DOHH2 (cell line): ENCODE measurements around the gene NCOA4.

Experiments used
- H3F3A ChIP-seq: fragments of 200-600 bp; sonication (generic), shearing (Covaris generic); 2 replicates; pipeline ENCODE4 v1.6.0; 2016; ENCODE audit warnings: antibody characterized with exemption, mild to moderate bottlenecking; ENCODE audit not compliant: control insufficient read depth, insufficient read depth
- H3K27ac ChIP-seq: fragments of 200-600 bp; sonication (generic); 2 replicates; pipeline ENCODE4 v1.5.1; 2014; ENCODE audit warnings: low read depth, mild to moderate bottlenecking, low read length, moderate library complexity
- H3K27me3 ChIP-seq: fragments of 200-600 bp; sonication (generic); 2 replicates; pipeline ENCODE4 v1.6.1; 2014; ENCODE audit warnings: mild to moderate bottlenecking, low read length, mixed read lengths; ENCODE audit not compliant: control insufficient read depth
- H3K36me3 ChIP-seq: fragments of 200-600 bp; sonication (generic); 2 replicates; pipeline ENCODE4 v1.6.1; 2014; ENCODE audit warnings: mild to moderate bottlenecking, low read length, moderate library complexity, mixed read lengths; ENCODE audit not compliant: control insufficient read depth
- H3K4me1 ChIP-seq: fragments of 200-600 bp; sonication (generic); 2 replicates; pipeline ENCODE4 v1.6.1; 2014; ENCODE audit warnings: mild to moderate bottlenecking, low read length, mixed read lengths; ENCODE audit not compliant: control insufficient read depth
- H3K4me2 ChIP-seq: fragments of 200-600 bp; sonication (generic); 2 replicates; pipeline ENCODE4 v1.6.0; 2014; ENCODE audit warnings: mild to moderate bottlenecking, low read length, moderate library complexity
- H3K4me3 ChIP-seq: fragments of 200-600 bp; sonication (generic); 2 replicates; pipeline ENCODE4 v1.5.1; 2014; ENCODE audit warnings: mild to moderate bottlenecking, low read length, mixed read lengths
- H3K79me2 ChIP-seq: fragments of 200-600 bp; sonication (generic); 2 replicates; pipeline ENCODE4 v1.6.1; 2014; ENCODE audit warnings: mild to moderate bottlenecking, low read length, mixed read lengths; ENCODE audit not compliant: control insufficient read depth
- H3K9me2 ChIP-seq: fragments of 200-600 bp; sonication (generic); replicated peaks from 2 replicates; pipeline ENCODE4 v1.6.1; 2014; ENCODE audit warnings: mild to moderate bottlenecking, low read length, mixed read lengths; ENCODE audit not compliant: control insufficient read depth
- H3K9me3 ChIP-seq: fragments of 200-600 bp; sonication (generic); 2 replicates; pipeline ENCODE4 v1.6.1; 2014; ENCODE audit warnings: antibody characterized with exemption, low read length, mixed read lengths; ENCODE audit not compliant: control insufficient read depth, insufficient read depth
- H4K20me1 ChIP-seq: fragments of 200-600 bp; sonication (generic); 2 replicates; pipeline ENCODE4 v1.6.0; 2014; ENCODE audit warnings: low read depth, mild to moderate bottlenecking, antibody characterized with exemption, low read length, moderate library complexity; ENCODE audit not compliant: control insufficient read depth, insufficient read depth
- EZH2phosphoT487 ChIP-seq: fragments of 200-600 bp; sonication (generic); IDR thresholded peaks from 2 replicates; pipeline ENCODE4 v1.6.1; 2017; ENCODE audit warnings: borderline replicate concordance, mild to moderate bottlenecking, antibody characterized with exemption, low read length, moderate library complexity, mixed read lengths
- TF ChIP-seq, protein P1 (sequence below): fragments of 200-600 bp; sonication (generic); IDR thresholded peaks from one replicate; pipeline ENCODE4 v1.5.1; 2014; ENCODE audit warnings: antibody characterized with exemption, mild to moderate bottlenecking, low read depth, low read length; ENCODE audit not compliant: poor library complexity, severe bottlenecking

NCOA4 gene

DNA sequence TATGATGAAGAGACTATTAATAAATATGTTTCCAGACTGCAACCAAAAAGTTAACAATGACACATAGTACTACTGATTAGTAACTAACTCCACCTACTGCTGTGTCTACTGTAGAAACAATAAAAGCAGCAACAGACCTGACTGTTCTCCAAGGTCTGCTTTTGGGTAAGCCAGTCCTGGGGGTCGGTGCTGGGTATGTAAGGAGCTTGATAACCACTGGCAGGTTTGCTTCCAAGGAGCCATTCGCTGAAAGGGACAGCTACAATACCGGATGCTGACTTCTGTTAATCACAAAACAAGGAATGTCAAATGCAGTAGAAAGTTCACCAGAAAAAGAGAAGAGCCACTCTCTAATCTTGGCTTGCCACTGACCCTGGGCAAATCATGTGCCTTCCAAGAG, 17.7 kb downstream of the NCOA4 start:
- H3K36me3 ChIP-seq, result peaks cover 93% of the 10 kb centered on the region
- H3F3A ChIP-seq, result peaks cover 11% of the 10 kb centered on the region
- TF ChIP-seq, protein P1, sequence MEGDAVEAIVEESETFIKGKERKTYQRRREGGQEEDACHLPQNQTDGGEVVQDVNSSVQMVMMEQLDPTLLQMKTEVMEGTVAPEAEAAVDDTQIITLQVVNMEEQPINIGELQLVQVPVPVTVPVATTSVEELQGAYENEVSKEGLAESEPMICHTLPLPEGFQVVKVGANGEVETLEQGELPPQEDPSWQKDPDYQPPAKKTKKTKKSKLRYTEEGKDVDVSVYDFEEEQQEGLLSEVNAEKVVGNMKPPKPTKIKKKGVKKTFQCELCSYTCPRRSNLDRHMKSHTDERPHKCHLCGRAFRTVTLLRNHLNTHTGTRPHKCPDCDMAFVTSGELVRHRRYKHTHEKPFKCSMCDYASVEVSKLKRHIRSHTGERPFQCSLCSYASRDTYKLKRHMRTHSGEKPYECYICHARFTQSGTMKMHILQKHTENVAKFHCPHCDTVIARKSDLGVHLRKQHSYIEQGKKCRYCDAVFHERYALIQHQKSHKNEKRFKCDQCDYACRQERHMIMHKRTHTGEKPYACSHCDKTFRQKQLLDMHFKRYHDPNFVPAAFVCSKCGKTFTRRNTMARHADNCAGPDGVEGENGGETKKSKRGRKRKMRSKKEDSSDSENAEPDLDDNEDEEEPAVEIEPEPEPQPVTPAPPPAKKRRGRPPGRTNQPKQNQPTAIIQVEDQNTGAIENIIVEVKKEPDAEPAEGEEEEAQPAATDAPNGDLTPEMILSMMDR, result no peak
- TF ChIP-seq EZH2phosphoT487, result no peak
- no peaks in the 10 kb centered on the region for H3K4me1 ChIP-seq
- peaks cover 11% of the 10 kb centered on the region for H4K20me1 ChIP-seq
- no peaks in the 10 kb centered on the region for H3K27me3 ChIP-seq
- no peaks in the 10 kb centered on the region for H3K9me2 ChIP-seq
- peaks cover 39% of the 10 kb centered on the region for H3K79me2 ChIP-seq
- no peak overlapping the region for H3K4me3 ChIP-seq
- no peaks in the 10 kb centered on the region for H3K9me3 ChIP-seq
- no peak overlapping the region for H3K4me2 ChIP-seq
- no peak overlapping the region for H3K27ac ChIP-seq

DNA sequence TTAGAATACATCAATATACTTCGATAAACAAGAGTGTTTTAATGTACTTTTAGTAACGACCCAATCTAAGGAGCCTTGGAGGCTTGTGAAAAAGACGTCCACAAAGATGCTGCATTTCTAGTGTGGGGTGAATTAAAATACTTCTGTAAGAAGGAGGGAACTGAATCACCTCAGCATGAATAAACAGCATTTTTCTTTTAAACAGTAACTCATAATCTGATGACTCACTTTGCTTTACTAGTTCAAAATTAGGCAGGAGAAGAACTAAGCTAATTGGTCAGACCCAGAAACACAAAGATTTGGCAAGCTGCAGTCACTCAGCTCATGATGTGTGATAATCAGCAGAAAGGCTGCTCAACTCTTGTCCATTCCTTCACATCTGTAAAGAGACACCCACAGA, 24.2 kb downstream of the NCOA4 start:
- Histone ChIP-seq H4K20me1 (no peaks in the 10 kb centered on the region), H3K4me3 (no peak overlapping the region), H3K4me1 (no peaks in the 10 kb centered on the region), H3K36me3 (peaks cover 99% of the 10 kb centered on the region), H3F3A (peaks cover 30% of the 10 kb centered on the region), H3K4me2 (no peak overlapping the region), H3K9me2 (no peaks in the 10 kb centered on the region), H3K79me2 (no peaks in the 10 kb centered on the region; the same call in 1 of the 2 replicates), H3K27ac (no peak overlapping the region), H3K27me3 (no peaks in the 10 kb centered on the region), H3K9me3 (no peaks in the 10 kb centered on the region)
- TF ChIP-seq, protein P1, result no peak
- no peak for TF ChIP-seq EZH2phosphoT487

DNA sequence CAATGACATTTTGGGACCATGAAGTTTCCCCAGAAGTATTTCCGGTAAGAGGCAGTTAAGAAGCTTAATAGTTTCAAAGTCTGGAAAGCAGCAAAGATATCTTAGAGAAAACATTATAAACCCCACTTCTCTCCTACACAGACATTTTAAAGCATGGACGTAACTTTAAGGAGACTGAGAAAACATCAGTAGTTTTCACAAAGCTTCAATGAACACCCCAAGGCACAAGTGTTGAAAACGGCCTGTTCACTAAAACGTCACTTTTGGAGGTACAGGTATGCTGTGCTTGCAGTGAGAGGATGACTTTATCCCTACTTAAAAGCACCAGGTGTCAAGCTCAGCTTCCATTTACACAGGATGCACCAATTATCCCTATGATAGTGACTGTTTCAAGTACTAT, 25.0 kb downstream of the NCOA4 start:
- Histone ChIP-seq H3K36me3 (peaks cover 99% of the 10 kb centered on the region), H3K9me2 (no peaks in the 10 kb centered on the region), H3K27ac (no peak overlapping the region), H3F3A (peaks cover 32% of the 10 kb centered on the region), H3K9me3 (no peaks in the 10 kb centered on the region), H3K79me2 (no peaks in the 10 kb centered on the region; the same call in 1 of the 2 replicates), H4K20me1 (no peaks in the 10 kb centered on the region), H3K4me1 (no peaks in the 10 kb centered on the region), H3K27me3 (no peaks in the 10 kb centered on the region), H3K4me2 (no peak overlapping the region), H3K4me3 (no peak overlapping the region)
- TF ChIP-seq, protein P1, result no peak
- TF ChIP-seq EZH2phosphoT487, result no peak
